IMR-90 (cell line): ENCODE measurements around the gene ZZZ3. TPM values are rescaled to one million over a fixed set of nuclear protein-coding genes. Genes with fewer than 3 reads are reported as not detected.

Experiments used
- ATAC-seq: fragments of 200-7000 bp; cut with Tn5 transposase; 2 replicates; pipeline ENCODE4 v1.9.1; 2020; ENCODE audit warnings: low read depth, mild to moderate bottlenecking, moderate library complexity
- BruUV-seq: library from RNA; stranded (reverse); fragments of 400-500 nt; replicated peaks from 2 replicates; lab custom pipeline; 2021; lab: Mats Ljungman, UMichigan
- CTCF ChIA-PET: fragments of 300-600 bp; formaldehyde crosslinking; extraction: SDS; loops from one replicate; lab custom pipeline; 2021; ENCODE audit warnings: antibody characterized with exemption; lab: Yijun Ruan, JAX
- POLR2A ChIA-PET: fragments of 300-600 bp; sonication (Branson Sonifier 250); formaldehyde crosslinking; loops from one replicate; lab custom pipeline; 2022; ENCODE audit warnings: antibody characterized with exemption; ENCODE audit not compliant: unreplicated experiment; lab: Charles Lee
- DNase-seq: peaks from one replicate; pipeline ENCODE4 v3.0.0; 2013
- H2AFZ ChIP-seq: replicated peaks from 2 replicates; pipeline ENCODE3; 2013; ENCODE audit warnings: low read length, mild to moderate bottlenecking; ENCODE audit not compliant: poor library complexity
- H2AK5ac ChIP-seq: 2 replicates; pipeline ENCODE4 v1.6.1; 2013; ENCODE audit warnings: low read depth, low read length, inconsistent platforms
- H2AK9ac ChIP-seq: replicated peaks from 2 replicates; pipeline ENCODE3; 2013; ENCODE audit warnings: mild to moderate bottlenecking, low read depth, low read length, moderate library complexity; ENCODE audit not compliant: poor library complexity
- H2BK120ac ChIP-seq: 2 replicates; pipeline ENCODE4 v1.6.1; 2013; ENCODE audit warnings: low read depth, low read length, inconsistent platforms
- H2BK15ac ChIP-seq: 3 replicates; pipeline ENCODE4 v1.6.1; 2013; ENCODE audit warnings: low read depth, low read length, inconsistent platforms
- H2BK20ac ChIP-seq: 2 replicates; pipeline ENCODE4 v1.6.1; 2013; ENCODE audit warnings: low read depth, mild to moderate bottlenecking, inconsistent platforms, low read length, moderate library complexity
- H2BK5ac ChIP-seq: 2 replicates; pipeline ENCODE4 v1.6.1; 2013; ENCODE audit warnings: mild to moderate bottlenecking, low read depth, low read length, inconsistent platforms; ENCODE audit not compliant: poor library complexity, severe bottlenecking
- H3K14ac ChIP-seq: replicated peaks from 2 replicates; pipeline ENCODE4 v1.6.1; 2013; ENCODE audit warnings: low read depth, low read length, inconsistent platforms
- H3K18ac ChIP-seq: 2 replicates; pipeline ENCODE4 v1.6.1; 2013; ENCODE audit warnings: low read depth, low read length, control low read depth
- H3K23ac ChIP-seq: 2 replicates; pipeline ENCODE4 v1.6.1; 2013; ENCODE audit warnings: low read depth, low read length, inconsistent platforms
- H3K27ac ChIP-seq: 2 replicates; pipeline ENCODE4 v1.5.1; 2013; ENCODE audit warnings: mild to moderate bottlenecking, control low read depth, low read length; ENCODE audit not compliant: insufficient read depth
- H3K27me3 ChIP-seq: 2 replicates; pipeline ENCODE4 v1.6.1; 2013; ENCODE audit warnings: low read length; ENCODE audit not compliant: control insufficient read depth, insufficient read depth
- H3K36me3 ChIP-seq: 2 replicates; pipeline ENCODE4 v1.6.1; 2013; ENCODE audit warnings: low read length, mixed read lengths; ENCODE audit not compliant: control insufficient read depth, insufficient read depth
- H3K4ac ChIP-seq: 2 replicates; pipeline ENCODE4 v1.6.1; 2013; ENCODE audit warnings: low read depth, low read length, inconsistent platforms
- H3K4me1 ChIP-seq: 2 replicates; pipeline ENCODE4 v1.6.1; 2013; ENCODE audit warnings: low read length, mixed read lengths; ENCODE audit not compliant: control insufficient read depth, insufficient read depth
- H3K4me2 ChIP-seq: 2 replicates; pipeline ENCODE4 v1.6.1; 2013; ENCODE audit warnings: low read depth, mild to moderate bottlenecking, control low read depth, low read length, moderate library complexity
- H3K4me3 ChIP-seq: 2 replicates; pipeline ENCODE4 v1.5.1; 2013; ENCODE audit warnings: low read depth, mild to moderate bottlenecking, control low read depth, low read length, moderate library complexity; ENCODE audit not compliant: insufficient read depth
- H3K56ac ChIP-seq: 2 replicates; pipeline ENCODE4 v1.6.1; 2013; ENCODE audit warnings: low read length, inconsistent platforms; ENCODE audit not compliant: insufficient read depth; ENCODE audit errors: extremely low read depth
- H3K79me1 ChIP-seq, 2 experiments: 2 replicates each; pipeline ENCODE4 v1.6.1; 2013; ENCODE audit warnings: low read length in 2 of 2, inconsistent platforms in 1 of 2, low read depth in 1 of 2
- H3K9ac ChIP-seq: 2 replicates; pipeline ENCODE4 v1.6.1; 2013; ENCODE audit warnings: low read depth, low read length, control low read depth
- H3K9me1 ChIP-seq: 2 replicates; pipeline ENCODE4 v1.6.1; 2013; ENCODE audit warnings: low read length, inconsistent platforms; ENCODE audit not compliant: insufficient read depth
- H3K9me3 ChIP-seq: 2 replicates; pipeline ENCODE4 v1.6.1; 2013; ENCODE audit warnings: low read length; ENCODE audit not compliant: control insufficient read depth, insufficient read depth
- H4K20me1 ChIP-seq: 2 replicates; pipeline ENCODE4 v1.6.1; 2013; ENCODE audit warnings: low read length, inconsistent platforms; ENCODE audit not compliant: insufficient read depth
- H4K5ac ChIP-seq: 2 replicates; pipeline ENCODE4 v1.6.1; 2013; ENCODE audit warnings: mild to moderate bottlenecking, low read depth, low read length, control low read depth
- H4K8ac ChIP-seq, 2 experiments: 2 replicates each; pipeline ENCODE4 v1.6.1; 2013; ENCODE audit warnings: low read depth in 2 of 2, low read length in 2 of 2, control low read depth in 1 of 2, inconsistent platforms in 1 of 2
- H4K91ac ChIP-seq: 2 replicates; pipeline ENCODE4 v1.6.1; 2013; ENCODE audit warnings: low read depth, low read length, inconsistent platforms; ENCODE audit not compliant: insufficient read depth
- CEBPB ChIP-seq: IDR thresholded peaks from 2 replicates; pipeline ENCODE4 v1.6.1; 2012; ENCODE audit warnings: low read depth, low read length, improper control_type of control experiment
- CHD1 ChIP-seq: IDR thresholded peaks from 2 replicates; pipeline ENCODE4 v1.6.1; 2012; ENCODE audit warnings: low read depth, low read length, improper control_type of control experiment
- CTCF ChIP-seq: conservative IDR thresholded peaks from 2 replicates; pipeline ENCODE4 v1.5.1; 2012; ENCODE audit warnings: mild to moderate bottlenecking, low read depth, low read length, improper control_type of control experiment
- ELK1 ChIP-seq: fragments of 150-350 bp; IDR thresholded peaks from 2 replicates; pipeline ENCODE4 v1.6.1; 2016; ENCODE audit warnings: low read depth, mild to moderate bottlenecking, low read length, moderate library complexity, borderline replicate concordance
- FOS ChIP-seq: fragments of 150-350 bp; IDR thresholded peaks from 2 replicates; pipeline ENCODE4 v1.6.1; 2016; ENCODE audit warnings: low read depth, low read length
- MAFK ChIP-seq: IDR thresholded peaks from 2 replicates; pipeline ENCODE4 v1.6.1; 2012; ENCODE audit warnings: low read depth, low read length, improper control_type of control experiment
- MAZ ChIP-seq: IDR thresholded peaks from 2 replicates; pipeline ENCODE4 v1.6.1; 2012; ENCODE audit warnings: low read depth, mild to moderate bottlenecking, low read length, improper control_type of control experiment, moderate library complexity, borderline replicate concordance
- MXI1 ChIP-seq: IDR thresholded peaks from 2 replicates; pipeline ENCODE4 v1.6.1; 2012; ENCODE audit warnings: low read depth, mild to moderate bottlenecking, low read length, moderate library complexity, borderline replicate concordance
- NFE2L2 ChIP-seq: fragments of 150-350 bp; IDR thresholded peaks from 2 replicates; pipeline ENCODE4 v1.6.1; 2016; ENCODE audit warnings: low read depth, mild to moderate bottlenecking, low read length
- POLR2A ChIP-seq: IDR thresholded peaks from 2 replicates; pipeline ENCODE4 v1.6.1; 2012; ENCODE audit warnings: mild to moderate bottlenecking, low read depth, low read length
- RAD21 ChIP-seq: IDR thresholded peaks from 2 replicates; pipeline ENCODE4 v1.6.1; 2012; ENCODE audit warnings: low read length, improper control_type of control experiment
- RCOR1 ChIP-seq: IDR thresholded peaks from 2 replicates; pipeline ENCODE4 v1.6.1; 2012; ENCODE audit warnings: mild to moderate bottlenecking, low read length, improper control_type of control experiment; ENCODE audit not compliant: insufficient replicate concordance
- RFX5 ChIP-seq: IDR thresholded peaks from 2 replicates; pipeline ENCODE4 v1.8.0; 2012; ENCODE audit warnings: low read depth, mild to moderate bottlenecking, low read length, moderate library complexity
- USF2 ChIP-seq: fragments of 150-350 bp; IDR thresholded peaks from 2 replicates; pipeline ENCODE4 v1.6.1; 2017; ENCODE audit warnings: mild to moderate bottlenecking, antibody characterized with exemption, low read length, low read depth
- WGBS, 2 experiments: methylation state at CpG; one replicate each; pipeline versions ENCODE4 v1.1.5 to v1.1.7; 2013; ENCODE audit warnings: missing lambda C conversion rate in 2 of 2; ENCODE audit not compliant: insufficient read length in 1 of 2; ENCODE audit errors: extremely low coverage in 2 of 2; 5-methylcytosine and 5-hydroxymethylcytosine counted together
- dilution Hi-C: fragments of 300-500 bp; cut with HindIII; formaldehyde crosslinking; loops from one replicate; pipeline ENCODE4 v1.14.3; 2018; ENCODE audit warnings: low sequenced_read_pairs; ENCODE audit not compliant: unreplicated experiment
- in situ Hi-C: fragments of 300-500 bp; cut with MboI; formaldehyde crosslinking; loops from 3 replicates; pipeline ENCODE4 v1.14.3; 2019; ENCODE audit warnings: low sequenced_read_pairs, inconsistent platforms, mixed read lengths
- intact Hi-C: fragments of 100-400 bp; cut with micrococcal nuclease; formaldehyde crosslinking; loops from 2 replicates; pipeline ENCODE4 v1.10.0; 2022
- polyA plus RNA-seq, 3 experiments: library from polyadenylated mRNA; depleted of rRNA; stranded (reverse); fragments of >200 nt; gene quantifications; 2 replicates each; pipeline ENCODE4 v1.2.3, GENCODE V29; 2012; ENCODE audit warnings: low replicate concordance in 1 of 3
- total RNA-seq: library from RNA; depleted of rRNA; stranded (reverse); fragments of >200 nt; gene quantifications from 2 replicates; pipeline ENCODE4 v1.2.3, GENCODE V29; 2012

The ZZZ3 gene
- total and polyA plus RNA-seq, 2 of the 4 experiments (the other 2 are of a cell fraction): 14.2 to 66.3 TPM

GRCh38 chr1:77678660-77679610, 3.5 kb downstream of the ZZZ3 start:
- H4K5ac ChIP-seq: no peak overlapping the region
- peaks cover 22% of the 10 kb centered on the region; the same call in 1 of the 2 replicates for H4K20me1 ChIP-seq
- H2BK20ac ChIP-seq: no peak overlapping the region
- H3K23ac ChIP-seq: no peak overlapping the region
- 0 out of 2 replicates have a peak, but pooled peaks cover 4% of the 10 kb centered on the region for H3K9me1 ChIP-seq
- H4K8ac ChIP-seq: no peak overlapping the region
- no peaks in the 10 kb centered on the region for H3K9me3 ChIP-seq
- no TSS peak for BruUV-seq
- no peak overlapping the region for H3K4me2 ChIP-seq
- dilution Hi-C loops (no loop called here), intact Hi-C loops (loop anchor here (1.0 kb wide), 1 partner anchor 13 kb away; no protein-coding TSS in a partner anchor), in situ Hi-C loops (no loop called here)
- no peak overlapping the region for H2BK5ac ChIP-seq
- no peak overlapping the region for H3K14ac ChIP-seq
- H4K91ac ChIP-seq: no peak overlapping the region
- ChIA-PET POLR2A (no interaction called here), CTCF (interaction anchor here (0.6 kb wide), 1 partner anchor 74 kb away, joined by 3 read pairs; no protein-coding TSS in a partner anchor)
- DNase-seq (no peak), ATAC-seq (no peak)
- no peak overlapping the region for H3K9ac ChIP-seq
- H2AK9ac ChIP-seq: no peak overlapping the region
- no peaks in the 10 kb centered on the region for H3K27me3 ChIP-seq
- H3K36me3 ChIP-seq: no peaks in the 10 kb centered on the region
- no peak overlapping the region for H3K56ac ChIP-seq
- no peak overlapping the region for H3K4ac ChIP-seq
- peaks cover 7% of the 10 kb centered on the region for H3K4me1 ChIP-seq
- H2BK120ac ChIP-seq: no peak overlapping the region
- H3K27ac ChIP-seq: no peak overlapping the region
- no peak overlapping the region for H2BK15ac ChIP-seq
- no peak overlapping the region for H3K4me3 ChIP-seq
- peaks cover 3 to 25% of the 10 kb centered on the region in 2 experiments; a peak in 2 of 4 replicates for H3K79me1 ChIP-seq
- no peak overlapping the region for H2AFZ ChIP-seq
- 80% methylated on average over 1 of the region's 5 CpGs; no CpG with 5 or more reads in 1 of the 2 experiments for WGBS, 2 experiments
- no peak overlapping the region for H3K18ac ChIP-seq
- no peak overlapping the region for H2AK5ac ChIP-seq
- TF ChIP-seq RFX5 (no peak), USF2 (no peak), NFE2L2 (no peak), CTCF (no peak), RCOR1 (no peak), MXI1 (no peak), RAD21 (no peak), ELK1 (no peak), POLR2A (no peak), CEBPB (no peak), MAZ (no peak), FOS (no peak), MAFK (no peak), CHD1 (no peak)
